Stimulated activated CD8-positive, alpha-beta memory T cell treated with anti-CD3 and anti-CD28 coated beads, Interleukin-7, amount 100 ng/mL, for 4 hours (primary cell): ENCODE data around the gene CFAP65.
A peak's percentile ranks its signal among the peaks of the same experiment; 100 is the strongest.

Source experiments
- DNase-seq, 2 donors: peaks; one replicate each; pipeline ENCODE4 v3.0.0-alpha.2; 2020; ENCODE audit warnings: low read depth in 2 of 2

CFAP65 gene

GRCh38 chr2:218963601-218964000, 77.7 kb downstream of the CFAP65 start:
- DNase-seq, result no peak

GRCh38 chr2:218962859-218963492, 78.3 kb downstream of the CFAP65 start:
- DNase-seq, result peak in 1 of 2 donors; percentile 19

GRCh38 chr2:218961651-218962570, 79.4 kb downstream of the CFAP65 start:
- no peak for DNase-seq

- DNase-seq, result no peak
Observed at GRCh38 chr2:218961229-218961628, 80.1 kb downstream of the CFAP65 start.

- no peak for DNase-seq
Observed at GRCh38 chr2:218960309-218961165, 80.8 kb downstream of the CFAP65 start.

- no peak for DNase-seq
Observed at GRCh38 chr2:218959761-218960308, 81.5 kb downstream of the CFAP65 start.

- DNase-seq, result peak; percentile 18 to 54
Observed at GRCh38 chr2:218959141-218959731, 82.1 kb downstream of the CFAP65 start, which contains the start of gene CDK5R2. CDK5R2 (plus strand) TSS chr2:218959666; CDS start chr2:218959821, 155 bp downstream.

- DNase-seq, result no peak
Observed at GRCh38 chr2:218958276-218958675, 83.0 kb downstream of the CFAP65 start.

GRCh38 chr2:218957671-218958070, 83.6 kb downstream of the CFAP65 start:
- DNase-seq, result no peak

GRCh38 chr2:218956039-218956438, 85.3 kb downstream of the CFAP65 start:
- no peak for DNase-seq

GRCh38 chr2:218954541-218955300, 86.6 kb downstream of the CFAP65 start:
- no peak for DNase-seq

GRCh38 chr2:218953366-218953954, 87.9 kb downstream of the CFAP65 start:
- DNase-seq, result no peak
